Measurements from ENCODE around the gene CDH23. TPM values are rescaled to one million over a fixed set of nuclear protein-coding genes. Genes with fewer than 3 reads are reported as not detected.
A peak's percentile ranks its signal among the peaks of the same experiment; 100 is the strongest.

Gene CDH23
- total and polyA plus RNA-seq, 9 of the 15 experiments (the other 6 are each of a cell fraction or from before 2014, with no cell fraction given), result 0.18 to 1.2 (median 0.47) TPM

DNA sequence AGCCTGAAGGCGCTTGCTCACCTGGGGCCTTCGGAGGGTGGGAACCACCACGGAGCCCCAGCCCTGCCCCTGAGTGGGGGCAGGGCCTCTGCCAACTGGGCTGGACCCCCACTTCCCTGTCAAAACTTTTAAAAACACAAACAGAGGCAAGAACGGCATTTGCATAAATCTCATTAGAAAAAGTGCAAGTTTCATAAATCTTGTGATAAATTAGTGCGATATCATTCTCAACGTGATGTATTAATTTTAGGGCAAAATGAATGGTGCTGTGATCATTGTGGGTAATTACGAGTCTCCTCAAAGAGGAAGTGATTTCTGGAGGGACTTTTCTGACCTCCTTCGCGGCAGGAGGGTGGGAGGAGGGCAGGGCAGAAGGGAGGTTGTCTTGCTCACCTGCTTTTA lies 98.3 kb downstream of the CDH23 start:
- Histone ChIP-seq H3K79me2 (ENCODE audit: control insufficient read depth, insufficient read depth, low read length) (no peaks in the 10 kb centered on the region), H3K9me3 (replicated peaks; ENCODE audit: control insufficient read depth, insufficient read depth, low read depth, low read length) (no peaks in the 10 kb centered on the region), H2AFZ (ENCODE audit: low read depth, low read length) (no peak overlapping the region), H3K4me2 (ENCODE audit: insufficient read depth, low read length) (no peak overlapping the region), H3K4me3 (no peak overlapping the region), H3K9me1 (ENCODE audit: control insufficient read depth, insufficient read depth, low read length) (no peaks in the 10 kb centered on the region), H3K9ac (ENCODE audit: insufficient read depth in 1 of 2, low read depth in 2 of 2, low read length in 2 of 2) (no peak overlapping the region), H3K36me3 (ENCODE audit: control insufficient read depth, insufficient read depth, low read length) (no peaks in the 10 kb centered on the region), H4K20me1 (replicated peaks; ENCODE audit: control insufficient read depth, insufficient read depth, low read length) (no peaks in the 10 kb centered on the region; the same call in 1 of the 2 replicates), H3K27ac (ENCODE audit: extremely low read depth, low read depth, low read length) (no peak overlapping the region), H3K4me1 (replicated peaks in 1 of 2; ENCODE audit: control insufficient read depth in 2 of 2, insufficient read depth in 2 of 2, low read length in 2 of 2) (no peaks in the 10 kb centered on the region), H3K27me3 (ENCODE audit: control insufficient read depth in 2 of 2, insufficient read depth in 2 of 2, low read length in 2 of 2) (peaks cover 36 to 67% of the 10 kb centered on the region in 2 experiments)
- WGBS (ENCODE audit: insufficient coverage, low coverage, missing lambda C conversion rate), result 4% methylated on average over 9 of the region's 9 CpGs
- DNase-seq (ENCODE audit: extremely low read depth in 1 of 4, low spot score in 3 of 4), result no peak
- POLR2A ChIA-PET, result no interaction called here
- in situ Hi-C loops (cut with MboI) (no loop called here), intact Hi-C loops (cut with micrococcal nuclease) (no loop called here)
- BruUV-seq (replicated peaks), result no TSS peak
- CTCF ChIA-PET (ENCODE audit: low intra/inter-chr PET ratio), result interaction anchor here (0.6 kb wide), 1 partner anchor 322 kb away, joined by 4 read pairs; no protein-coding TSS in a partner anchor
- no peak for FAIRE-seq
- TF ChIP-seq SPI1 (IDR thresholded peaks at IDR 0.05; ENCODE audit: borderline replicate concordance, low read depth, low read length), result peak; percentile 77
- TF ChIP-seq ZNF175 (CRISPR knock-in tag; IDR thresholded peaks at IDR 0.05; ENCODE audit: low read depth), result no peak
- no peak for TF ChIP-seq ZNF76 (CRISPR knock-in tag; IDR thresholded peaks at IDR 0.05; ENCODE audit: borderline replicate concordance)
- no peak for ATAC-seq

DNA sequence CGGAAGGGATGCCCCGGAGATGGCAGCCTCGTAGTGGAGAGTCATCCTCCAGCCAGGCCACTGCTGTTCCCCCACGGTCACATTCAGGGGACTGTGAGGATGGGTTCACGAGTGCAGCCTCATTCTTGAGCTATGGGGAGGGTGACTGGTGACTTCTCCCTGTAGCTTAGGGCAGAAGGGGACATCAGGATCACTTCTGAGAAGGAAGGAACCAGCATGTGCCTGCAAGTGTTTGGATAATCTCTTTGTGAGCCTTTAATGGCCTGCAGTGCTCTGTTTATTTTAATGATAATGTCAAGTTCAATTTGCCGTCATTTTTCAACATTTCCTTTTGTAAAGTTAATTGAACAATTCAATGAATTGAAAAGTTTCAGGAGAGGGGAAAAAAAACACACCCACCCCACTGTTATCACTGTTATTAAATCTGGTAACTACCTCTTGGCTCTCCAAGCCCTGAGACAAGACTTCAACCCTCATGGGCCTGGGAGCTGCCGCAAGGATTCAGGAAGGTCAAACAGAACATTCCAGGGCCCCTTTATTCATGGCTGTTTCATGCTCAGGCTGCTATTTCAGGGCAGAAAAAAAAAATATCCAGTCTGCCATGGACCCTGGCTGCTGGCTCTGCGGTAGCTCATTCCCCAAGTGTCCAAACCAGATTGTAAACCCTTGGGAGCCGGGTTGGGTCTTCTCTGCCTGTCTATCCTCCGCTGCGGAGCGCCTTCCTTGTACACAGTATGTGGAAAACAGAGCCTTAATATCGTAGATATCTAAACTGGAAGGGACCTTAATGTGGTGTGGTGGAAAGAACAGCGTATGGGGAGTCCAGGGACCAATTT lies 100.4 kb downstream of the CDH23 start:
- Histone ChIP-seq H3K36me3 (ENCODE audit: control insufficient read depth, insufficient read depth, low read length) (no peaks in the 10 kb centered on the region), H3K4me2 (ENCODE audit: insufficient read depth, low read length) (no peak overlapping the region), H3K4me1 (replicated peaks in 1 of 2; ENCODE audit: control insufficient read depth in 2 of 2, insufficient read depth in 2 of 2, low read length in 2 of 2) (no peaks in the 10 kb centered on the region), H3K4me3 (no peak overlapping the region), H2AFZ (ENCODE audit: low read depth, low read length) (no peak overlapping the region), H4K20me1 (replicated peaks; ENCODE audit: control insufficient read depth, insufficient read depth, low read length) (no peaks in the 10 kb centered on the region; the same call in 1 of the 2 replicates), H3K9me1 (ENCODE audit: control insufficient read depth, insufficient read depth, low read length) (no peaks in the 10 kb centered on the region), H3K9ac (ENCODE audit: insufficient read depth in 1 of 2, low read depth in 2 of 2, low read length in 2 of 2) (no peak overlapping the region), H3K9me3 (replicated peaks; ENCODE audit: control insufficient read depth, insufficient read depth, low read depth, low read length) (no peaks in the 10 kb centered on the region), H3K27me3 (ENCODE audit: control insufficient read depth in 2 of 2, insufficient read depth in 2 of 2, low read length in 2 of 2) (peaks cover 48 to 72% of the 10 kb centered on the region in 2 experiments), H3K79me2 (ENCODE audit: control insufficient read depth, insufficient read depth, low read length) (no peaks in the 10 kb centered on the region), H3K27ac (ENCODE audit: extremely low read depth, low read depth, low read length) (no peak overlapping the region)
- peak; percentile 49 for FAIRE-seq
- no TSS peak for BruUV-seq (replicated peaks)
- intact Hi-C loops (cut with micrococcal nuclease) (no loop called here), in situ Hi-C loops (cut with MboI) (no loop called here)
- 5% methylated on average over 11 of the region's 14 CpGs for WGBS (ENCODE audit: insufficient coverage, low coverage, missing lambda C conversion rate)
- ATAC-seq, result no peak
- no peak for DNase-seq (ENCODE audit: extremely low read depth in 1 of 4, low spot score in 3 of 4)
- TF ChIP-seq STAG1 (CRISPR knock-in tag; IDR thresholded peaks at IDR 0.05; ENCODE audit: borderline replicate concordance), result no peak
- TF ChIP-seq ZNF436 (CRISPR knock-in tag; IDR thresholded peaks at IDR 0.05), result no peak
- TF ChIP-seq EHMT2 (IDR thresholded peaks at IDR 0.05), result no peak
- TF ChIP-seq, protein P1, sequence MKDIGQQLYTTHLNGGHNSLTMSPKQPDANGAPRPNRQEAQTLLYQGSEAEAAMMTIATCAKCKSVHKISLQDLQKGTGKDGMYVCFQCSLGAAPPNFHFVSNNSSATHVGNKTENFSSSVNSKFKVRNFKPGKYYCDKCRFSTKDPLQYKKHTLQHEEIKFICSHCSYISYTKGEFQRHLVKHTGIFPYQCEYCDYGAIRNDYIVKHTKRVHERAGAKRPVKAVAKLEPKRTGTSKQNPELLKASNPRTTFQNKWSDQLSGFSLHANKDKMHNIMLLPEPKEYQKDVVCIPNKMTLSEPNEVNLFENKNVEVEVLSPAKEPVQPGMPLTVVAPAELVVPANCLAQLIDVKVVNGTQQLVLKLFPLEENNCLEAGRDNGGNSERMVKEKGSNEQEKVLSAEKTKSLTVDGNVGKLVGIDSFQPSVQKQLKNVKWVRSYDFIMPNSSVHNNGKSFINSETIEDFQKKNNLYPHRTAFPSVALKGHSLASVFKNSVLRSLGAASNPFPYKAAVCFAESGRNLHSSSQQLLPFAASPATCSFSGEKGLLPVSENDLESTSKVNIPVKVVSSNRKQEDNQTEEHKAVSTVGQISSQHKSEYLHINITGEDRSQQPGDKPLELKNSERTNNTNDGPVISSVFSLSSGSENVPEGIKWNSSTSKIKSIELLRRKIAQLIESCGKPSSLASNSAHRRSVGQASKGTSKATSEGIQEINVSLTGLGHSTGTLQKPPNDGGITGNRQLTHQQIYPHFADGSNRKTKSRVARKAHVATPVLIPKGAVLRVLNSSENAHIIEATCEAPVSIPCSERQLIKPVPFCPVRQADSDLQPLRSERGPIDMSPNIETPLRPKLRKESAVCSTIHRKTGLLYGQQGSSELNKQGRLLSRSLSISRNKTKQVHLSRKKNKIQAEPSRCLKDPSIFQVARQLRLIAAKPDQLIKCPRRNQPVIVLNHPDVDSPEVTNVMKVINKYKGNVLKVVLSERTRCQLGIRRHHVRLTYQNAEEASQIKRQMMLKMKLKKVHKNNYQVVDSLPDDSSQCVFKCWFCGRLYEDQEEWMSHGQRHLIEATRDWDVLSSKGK (CRISPR knock-in tag; IDR thresholded peaks at IDR 0.05), result no peak
- ChIA-PET POLR2A (interaction anchor here (0.5 to 1.2 kb wide), 3 partner anchors 13 to 21 kb away, joined by 3 read pairs; no protein-coding TSS in a partner anchor), CTCF (ENCODE audit: low intra/inter-chr PET ratio) (no interaction called here)
